Adrenal gland (tissue), 12 donors: ENCODE results near the gene TBXA2R. TPM values are rescaled to one million over a fixed set of nuclear protein-coding genes. Genes with fewer than 3 reads are reported as not detected.

ENCODE experiments used
- DNase-seq, 7 donors: peaks; one replicate each; pipeline ENCODE4 v3.0.0-alpha.2; 2019 to 2020
- H3K27ac ChIP-seq, 5 donors: fragments of 200-600 bp; sonication (generic) in 4 of 5; 1 replicate in 3 of 5; 2 replicates in 2 of 5; pipeline versions ENCODE4 v1.5.1 to v1.8.0; 2016 to 2020; ENCODE audit warnings: mild to moderate bottlenecking in 1 of 5
- H3K27me3 ChIP-seq: fragments of 200-600 bp; 2 replicates; pipeline ENCODE4 v1.8.0; 2021
- H3K36me3 ChIP-seq, 2 donors: fragments of 200-600 bp; replicated peaks in 1 of 2; 1 replicate in 1 of 2; 2 replicates in 1 of 2; pipeline versions ENCODE4 v1.5.1 to v1.8.0; 2018 to 2022
- H3K4me1 ChIP-seq, 2 donors: fragments of 200-600 bp; replicated peaks in 1 of 2; 1 replicate in 1 of 2; 2 replicates in 1 of 2; pipeline versions ENCODE4 v1.5.1 to v1.8.0; 2018 to 2021
- H3K4me3 ChIP-seq, 4 donors: fragments of 200-600 bp; sonication (generic) in 3 of 4; one replicate each; pipeline ENCODE4 v1.5.1; 2016 to 2018
- H3K9me3 ChIP-seq, 3 donors: fragments of 200-600 bp; sonication (generic) in 1 of 3; replicated peaks in 1 of 3; 1 replicate in 2 of 3; 2 replicates in 1 of 3; pipeline versions ENCODE4 v1.5.1 to v1.8.0; 2016 to 2021
- CTCF ChIP-seq, 6 experiments: fragments of 450-650 bp in 4 of 6; fragments of 200-600 bp in 2 of 6; sonication (generic) in 1 of 6; IDR thresholded peaks; 1 replicate in 5 of 6; 2 replicates in 1 of 6; pipeline versions ENCODE4 v1.5.1 to v1.8.0; 2016 to 2021; ENCODE audit warnings: antibody characterized with exemption in 6 of 6, mild to moderate bottlenecking in 2 of 6, moderate library complexity in 1 of 6
- POLR2A ChIP-seq, 2 donors: fragments of 450-650 bp; IDR thresholded peaks; one replicate each; pipeline ENCODE4 v1.6.1; 2017; ENCODE audit warnings: antibody characterized with exemption in 2 of 2, mild to moderate bottlenecking in 2 of 2, moderate library complexity in 1 of 2
- WGBS, 4 donors: extraction: QIAGEN DNeasy Blood & Tissue Kit in 2 of 4; methylation state at CpG; one replicate each; pipeline versions ENCODE4 v1.1.5 to v1.1.7; 2013 to 2017; 5-methylcytosine and 5-hydroxymethylcytosine counted together
- intact Hi-C, 2 donors: fragments of 100-400 bp; cut with DNase I; formaldehyde crosslinking; loops; one replicate each; pipeline versions ENCODE4 v1.14.1 to v1.15.0; 2022 to 2023
- polyA plus RNA-seq, 3 donors: library from polyadenylated mRNA; stranded (reverse); fragments of 200-250 nt in 2 of 3; fragments of 350-450 nt in 1 of 3; fragmentation: Illumina TruSeq in 1 of 3; extraction: RNeasy Lipid Tissue Mini Kit (QIAGEN cat#74804) in 1 of 3; gene quantifications; one replicate each; pipeline ENCODE4 v1.2.3, GENCODE V29; 2013 to 2014
- total RNA-seq, 9 donors: library from RNA; depleted of rRNA in 4 of 9; stranded (reverse); fragments of >200 nt in 4 of 9; fragments of 120-200 nt in 1 of 9; fragmentation: NEBNext Ultra II Directional in 1 of 9; extraction: Animal tissue kit (Norgen Biotek cat#: 25700) in 1 of 9; gene quantifications; one replicate each; pipeline versions ENCODE4 v1.1.0 to v1.2.4, GENCODE V29; 2013 to 2023
- donor health status: healthy with polysubstance abuse.
- donor health status: Bipolar disorder and iron deficiency.
- donor health status: DM: yes; HTN: yes; CAD: no.
- donor health status: DM: no; HTN: no; CAD: no.
- donor health status: DM: no; HTN: no; CAD: no.
- donor health status: DM: yes; HTN: yes; CAD: no.

Gene TBXA2R
- total and polyA plus RNA-seq, 12 donors, result 4.7 to 25.5 (median 12.4) TPM

- Histone ChIP-seq H3K9me3 (no peaks in the 10 kb centered on the region), H3K27ac (peak overlapping the region in 3 of 5 donors; percentile 32 to 72 (median 40)), H3K4me1 (peaks cover 11 to 37% of the 10 kb centered on the region in 2 donors), H3K27me3 (no peaks in the 10 kb centered on the region), H3K4me3 (peak overlapping the region in 1 of 4 donors; percentile 45), H3K36me3 (no peaks in the 10 kb centered on the region)
- WGBS, 4 donors, result 80 to 92% (median 86%) methylated on average over 15 to 29 of the region's 29 CpGs
- TF ChIP-seq CTCF (IDR thresholded peaks at IDR 0.05) (no peak), POLR2A (IDR thresholded peaks at IDR 0.05) (no peak)
- DNase-seq, result no peak
- intact Hi-C loops, result no loop called here
Measured at GRCh38 chr19:3575949-3576673, 30.6 kb downstream of the TBXA2R start.

GRCh38 chr19:3575260-3575741 is 31.4 kb downstream of the TBXA2R start:
- WGBS, 4 donors, result 89 to 95% (median 92%) methylated on average over 18 to 19 of the region's 19 CpGs
- H3K4me3 ChIP-seq, result no peak overlapping the region
- no peaks in the 10 kb centered on the region for H3K9me3 ChIP-seq
- TF ChIP-seq POLR2A (IDR thresholded peaks at IDR 0.05) (no peak), CTCF (IDR thresholded peaks at IDR 0.05) (no peak)
- H3K4me1 ChIP-seq, result peaks cover 11 to 31% of the 10 kb centered on the region in 2 donors
- H3K27me3 ChIP-seq, result no peaks in the 10 kb centered on the region
- DNase-seq, result no peak
- intact Hi-C loops, result no loop called here
- no peaks in the 10 kb centered on the region for H3K36me3 ChIP-seq
- no peak overlapping the region for H3K27ac ChIP-seq

- intact Hi-C loops, result no loop called here
- DNase-seq, result peak; percentile 94 to 100 (median 98)
- peak overlapping the region in 2 of 5 donors; percentile 29 to 91 for H3K27ac ChIP-seq
- no peak for TF ChIP-seq CTCF (IDR thresholded peaks at IDR 0.05)
- no peak for TF ChIP-seq POLR2A (IDR thresholded peaks at IDR 0.05)
- H3K27me3 ChIP-seq, result no peaks in the 10 kb centered on the region
- peak overlapping the region in 2 of 4 donors; percentile 81 to 84 for H3K4me3 ChIP-seq
- 53 to 81% (median 59%) methylated on average over 28 to 55 of the region's 55 CpGs for WGBS, 4 donors
- no peaks in the 10 kb centered on the region for H3K36me3 ChIP-seq
- H3K4me1 ChIP-seq, result peaks cover 11 to 25% of the 10 kb centered on the region in 2 donors
- no peaks in the 10 kb centered on the region for H3K9me3 ChIP-seq
Measured at GRCh38 chr19:3573858-3574637, 32.6 kb downstream of the TBXA2R start.

- no peaks in the 10 kb centered on the region for H3K9me3 ChIP-seq
- H3K4me3 ChIP-seq, result peak overlapping the region; percentile 47 to 84 (median 77)
- intact Hi-C loops, result no loop called here
- TF ChIP-seq CTCF (IDR thresholded peaks at IDR 0.05) (no peak), POLR2A (IDR thresholded peaks at IDR 0.05) (no peak)
- no peaks in the 10 kb centered on the region for H3K27me3 ChIP-seq
- DNase-seq, result peak in 4 of 7 donors; percentile 41 to 54 (median 48)
- H3K4me1 ChIP-seq, result peaks cover 11 to 25% of the 10 kb centered on the region in 2 donors
- WGBS, 4 donors, result 0 to 1% (median 0%) methylated on average over 1 to 60 of the region's 60 CpGs
- H3K27ac ChIP-seq, result peak overlapping the region in 4 of 5 donors; percentile 69 to 91 (median 74)
- no peaks in the 10 kb centered on the region for H3K36me3 ChIP-seq
Measured at GRCh38 chr19:3573162-3573857, 33.4 kb downstream of the TBXA2R start.
